ENCODE measurements around the gene ARHGAP26. TPM values are rescaled to one million over a fixed set of nuclear protein-coding genes. Genes with fewer than 3 reads are reported as not detected.

Gene ARHGAP26
- total RNA-seq, 1 experiment from 2014 or later = 54.3 TPM

DNA sequence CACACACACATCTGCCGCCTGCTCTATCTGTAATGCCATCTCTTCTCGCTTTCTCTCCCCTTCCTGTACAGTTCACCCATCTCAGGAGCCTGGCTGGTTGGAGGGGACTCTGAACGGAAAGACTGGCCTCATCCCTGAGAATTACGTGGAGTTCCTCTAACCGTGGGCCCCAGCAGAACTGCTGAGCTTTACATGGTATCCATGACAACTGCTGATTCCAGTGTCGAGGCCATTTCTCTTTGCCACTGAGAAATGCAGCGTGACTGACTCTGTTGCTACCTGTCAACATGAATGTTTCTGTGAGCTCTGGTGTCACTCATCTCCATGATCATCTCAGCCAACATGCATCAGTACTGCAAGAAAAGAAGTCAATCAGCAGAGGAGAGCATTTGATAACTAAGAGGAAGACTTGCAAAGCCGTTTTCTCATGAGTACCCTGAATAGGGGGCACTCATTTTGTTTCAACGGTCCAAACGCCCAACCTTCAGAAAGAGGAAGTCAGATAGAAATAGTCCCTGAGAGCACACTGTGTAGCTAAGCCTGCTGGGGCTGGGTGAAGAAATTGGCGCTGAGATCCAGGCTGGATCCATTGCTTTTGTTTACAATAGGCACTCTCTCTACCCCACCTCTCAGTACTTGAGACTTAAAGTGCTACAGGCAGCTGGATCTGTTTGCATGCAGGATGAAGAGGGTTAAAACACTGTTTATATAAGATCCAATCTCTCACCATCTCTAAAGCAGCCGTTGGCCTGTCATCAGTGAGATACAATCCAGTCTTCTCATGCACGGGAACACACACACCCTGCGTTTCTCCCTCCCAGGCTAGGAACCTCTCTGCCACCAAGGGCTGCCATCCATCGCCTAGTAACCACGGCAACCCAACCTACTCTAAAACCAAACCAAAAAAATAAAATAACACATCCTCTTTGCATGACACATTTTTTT lies 452.4 kb downstream of the ARHGAP26 start:
- DNase-seq (ENCODE audit: unreplicated experiment) = no peak
- H3K4me1 Mint-ChIP-seq (ENCODE audit: insufficient read depth, unreplicated experiment) = peaks cover 19% of the 10 kb centered on the region
- peak overlapping the region; percentile 10 for H3K27ac Mint-ChIP-seq (ENCODE audit: low read depth, unreplicated experiment)
- no TSS peak for BruUV-seq (replicated peaks)
- intact Hi-C loops (cut with micrococcal nuclease) = no loop called here
- H3K4me3 Mint-ChIP-seq (ENCODE audit: unreplicated experiment) = no peak overlapping the region
- POLR2A ChIA-PET = interaction anchor here (0.7 to 1.0 kb wide), 4 partner anchors 9 to 273 kb away, joined by 3 read pairs; no protein-coding TSS in a partner anchor
- peaks cover 7% of the 10 kb centered on the region for H3K36me3 Mint-ChIP-seq (ENCODE audit: insufficient read depth, unreplicated experiment)
- no peaks in the 10 kb centered on the region for H3K9me3 Mint-ChIP-seq (ENCODE audit: unreplicated experiment)
- TF ChIP-seq, protein P1, sequence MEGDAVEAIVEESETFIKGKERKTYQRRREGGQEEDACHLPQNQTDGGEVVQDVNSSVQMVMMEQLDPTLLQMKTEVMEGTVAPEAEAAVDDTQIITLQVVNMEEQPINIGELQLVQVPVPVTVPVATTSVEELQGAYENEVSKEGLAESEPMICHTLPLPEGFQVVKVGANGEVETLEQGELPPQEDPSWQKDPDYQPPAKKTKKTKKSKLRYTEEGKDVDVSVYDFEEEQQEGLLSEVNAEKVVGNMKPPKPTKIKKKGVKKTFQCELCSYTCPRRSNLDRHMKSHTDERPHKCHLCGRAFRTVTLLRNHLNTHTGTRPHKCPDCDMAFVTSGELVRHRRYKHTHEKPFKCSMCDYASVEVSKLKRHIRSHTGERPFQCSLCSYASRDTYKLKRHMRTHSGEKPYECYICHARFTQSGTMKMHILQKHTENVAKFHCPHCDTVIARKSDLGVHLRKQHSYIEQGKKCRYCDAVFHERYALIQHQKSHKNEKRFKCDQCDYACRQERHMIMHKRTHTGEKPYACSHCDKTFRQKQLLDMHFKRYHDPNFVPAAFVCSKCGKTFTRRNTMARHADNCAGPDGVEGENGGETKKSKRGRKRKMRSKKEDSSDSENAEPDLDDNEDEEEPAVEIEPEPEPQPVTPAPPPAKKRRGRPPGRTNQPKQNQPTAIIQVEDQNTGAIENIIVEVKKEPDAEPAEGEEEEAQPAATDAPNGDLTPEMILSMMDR (IDR thresholded peaks at IDR 0.05; ENCODE audit: unreplicated experiment) = no peak
- H3K27me3 Mint-ChIP-seq (ENCODE audit: insufficient read depth, unreplicated experiment) = no peaks in the 10 kb centered on the region
- CTCF ChIA-PET = interaction anchor here (0.7 to 1.1 kb wide), 2 partner anchors 45 to 510 kb away, joined by 4 to 5 read pairs; no protein-coding TSS in a partner anchor

DNA sequence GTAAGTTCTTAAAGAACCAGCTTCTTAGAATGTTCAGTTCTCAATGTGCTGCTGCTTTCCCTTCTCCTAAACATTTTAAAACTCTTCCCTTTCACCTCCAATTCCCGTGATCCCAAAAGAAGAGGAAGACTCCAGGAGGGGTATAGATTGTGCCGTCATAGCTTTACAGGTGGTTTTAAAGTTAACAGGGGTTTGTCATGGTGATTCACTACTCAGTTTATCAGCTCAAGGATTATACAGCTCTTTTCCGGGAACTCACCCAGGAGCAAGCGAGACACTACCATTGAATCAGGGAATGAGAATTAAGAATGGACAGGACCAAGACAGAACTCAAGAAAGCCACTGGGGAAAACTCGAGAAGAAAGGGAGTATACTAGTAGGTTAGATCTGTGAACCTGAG lies 454.5 kb downstream of the ARHGAP26 start:
- no peaks in the 10 kb centered on the region for H3K27me3 Mint-ChIP-seq (ENCODE audit: insufficient read depth, unreplicated experiment)
- H3K36me3 Mint-ChIP-seq (ENCODE audit: insufficient read depth, unreplicated experiment) = peaks cover 7% of the 10 kb centered on the region
- H3K4me1 Mint-ChIP-seq (ENCODE audit: insufficient read depth, unreplicated experiment) = peaks cover 12% of the 10 kb centered on the region
- intact Hi-C loops (cut with micrococcal nuclease) = no loop called here
- ChIA-PET POLR2A (interaction anchor here (1.0 to 2.4 kb wide), 3 partner anchors 18 to 47 kb away, joined by 4 to 8 read pairs (median 4); no protein-coding TSS in a partner anchor), CTCF (interaction anchor here (1.1 to 1.4 kb wide), 2 partner anchors 15 to 20 kb away, joined by 3 to 7 read pairs; no protein-coding TSS in a partner anchor)
- no peak overlapping the region for H3K4me3 Mint-ChIP-seq (ENCODE audit: unreplicated experiment)
- no TSS peak for BruUV-seq (replicated peaks)
- no peaks in the 10 kb centered on the region for H3K9me3 Mint-ChIP-seq (ENCODE audit: unreplicated experiment)
- no peak overlapping the region for H3K27ac Mint-ChIP-seq (ENCODE audit: low read depth, unreplicated experiment)
- TF ChIP-seq, protein P1 (IDR thresholded peaks at IDR 0.05; ENCODE audit: unreplicated experiment) = no peak
- DNase-seq (ENCODE audit: unreplicated experiment) = no peak

DNA sequence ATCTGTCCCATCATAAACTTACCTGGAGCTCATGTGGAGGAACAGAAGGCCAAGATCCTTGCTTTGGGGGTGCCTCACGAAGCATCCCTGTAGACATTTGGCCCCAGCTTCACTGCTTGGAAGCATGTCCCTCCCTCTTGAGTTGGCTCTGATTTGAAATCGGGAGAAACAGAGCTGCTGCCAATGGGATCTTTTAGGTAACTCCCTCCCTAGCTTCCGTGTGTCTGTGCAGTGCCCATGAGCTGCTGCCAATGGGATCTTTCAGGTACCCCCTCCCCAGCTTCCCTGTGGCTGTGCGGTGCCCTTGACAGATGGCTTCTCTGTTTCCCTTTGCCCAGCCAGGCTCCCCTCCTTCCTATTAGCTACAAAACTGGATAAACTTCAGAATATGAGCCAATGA lies 455.3 kb downstream of the ARHGAP26 start:
- POLR2A ChIA-PET = interaction anchor here (1.0 to 2.4 kb wide), 2 partner anchors 12 to 19 kb away, joined by 3 to 8 read pairs; no protein-coding TSS in a partner anchor
- DNase-seq (ENCODE audit: unreplicated experiment) = no peak
- TF ChIP-seq, protein P1 (IDR thresholded peaks at IDR 0.05; ENCODE audit: unreplicated experiment) = no peak
- no peak overlapping the region for H3K4me3 Mint-ChIP-seq (ENCODE audit: unreplicated experiment)
- peaks cover 7% of the 10 kb centered on the region for H3K36me3 Mint-ChIP-seq (ENCODE audit: insufficient read depth, unreplicated experiment)
- H3K9me3 Mint-ChIP-seq (ENCODE audit: unreplicated experiment) = no peaks in the 10 kb centered on the region
- CTCF ChIA-PET = interaction anchor here (0.6 to 1.4 kb wide), 8 partner anchors 10 to 741 kb away, joined by 3 to 7 read pairs (median 3); no protein-coding TSS in a partner anchor
- no TSS peak for BruUV-seq (replicated peaks)
- intact Hi-C loops (cut with micrococcal nuclease) = no loop called here
- H3K4me1 Mint-ChIP-seq (ENCODE audit: insufficient read depth, unreplicated experiment) = peaks cover 15% of the 10 kb centered on the region
- H3K27ac Mint-ChIP-seq (ENCODE audit: low read depth, unreplicated experiment) = peak overlapping the region; percentile 42
- H3K27me3 Mint-ChIP-seq (ENCODE audit: insufficient read depth, unreplicated experiment) = no peaks in the 10 kb centered on the region

DNA sequence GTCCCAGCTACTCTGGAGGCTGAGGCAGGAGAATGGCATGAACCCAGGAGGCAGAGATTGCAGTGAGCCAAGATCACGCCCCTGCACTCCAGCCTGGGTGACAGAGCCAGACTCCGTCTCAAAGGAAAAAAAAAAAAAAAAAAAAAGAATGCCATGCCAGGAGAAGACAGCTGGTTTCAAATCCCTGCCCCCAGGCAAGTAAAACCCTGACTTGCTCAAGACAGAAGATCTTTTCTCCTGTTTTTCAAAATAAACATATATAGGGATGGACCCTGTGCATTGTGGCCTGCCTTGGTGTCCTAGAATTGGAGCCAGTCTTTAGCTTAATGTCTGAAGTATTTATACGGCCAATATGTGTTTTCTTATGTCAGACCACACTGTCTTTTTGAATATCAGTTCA lies 456.2 kb downstream of the ARHGAP26 start:
- TF ChIP-seq, protein P1 (IDR thresholded peaks at IDR 0.05; ENCODE audit: unreplicated experiment) = no peak
- ChIA-PET POLR2A (interaction anchor here (0.7 to 2.4 kb wide), 6 partner anchors 13 to 174 kb away, joined by 3 to 8 read pairs (median 4); no protein-coding TSS in a partner anchor), CTCF (interaction anchor here (0.7 to 1.3 kb wide), 8 partner anchors 9 to 338 kb away, joined by 3 to 6 read pairs (median 3); no protein-coding TSS in a partner anchor)
- peaks cover 7% of the 10 kb centered on the region for H3K36me3 Mint-ChIP-seq (ENCODE audit: insufficient read depth, unreplicated experiment)
- intact Hi-C loops (cut with micrococcal nuclease) = no loop called here
- no TSS peak for BruUV-seq (replicated peaks)
- no peaks in the 10 kb centered on the region for H3K9me3 Mint-ChIP-seq (ENCODE audit: unreplicated experiment)
- H3K4me1 Mint-ChIP-seq (ENCODE audit: insufficient read depth, unreplicated experiment) = peaks cover 15% of the 10 kb centered on the region
- H3K4me3 Mint-ChIP-seq (ENCODE audit: unreplicated experiment) = no peak overlapping the region
- peak; percentile 58 for DNase-seq (ENCODE audit: unreplicated experiment)
- H3K27me3 Mint-ChIP-seq (ENCODE audit: insufficient read depth, unreplicated experiment) = no peaks in the 10 kb centered on the region
- no peak overlapping the region for H3K27ac Mint-ChIP-seq (ENCODE audit: low read depth, unreplicated experiment)

Data from MCF 10A (cell line).